H1 (cell line): Measurements from ENCODE around the gene VPS37C. TPM values are rescaled to one million over a fixed set of nuclear protein-coding genes. Genes with fewer than 3 reads are reported as not detected.

ENCODE experiments used
- CTCF ChIA-PET: fragments of 300-600 bp; sonication (Branson Sonifier 250); formaldehyde crosslinking; loops from one replicate; lab custom pipeline; 2021; ENCODE audit not compliant: partially characterized antibody; lab: Charles Lee
- POLR2A ChIA-PET: fragments of 300-600 bp; sonication (Branson Sonifier 250); formaldehyde crosslinking; loops from one replicate; lab custom pipeline; 2021; ENCODE audit warnings: inconsistent platforms; ENCODE audit not compliant: partially characterized antibody; lab: Charles Lee
- DNase-seq, 2 experiments: peaks; one replicate each; pipeline versions ENCODE4 v3.0.0 to v3.0.0-alpha.2; 2010 to 2022; ENCODE audit warnings: low spot score in 2 of 2, low read depth in 1 of 2, mixed read lengths in 1 of 2
- FAIRE-seq: peaks from 2 replicates; lab custom pipeline; 2011; peaks lifted over from hg19 to GRCh38; lab: Jason Lieb, UNC
- H2AFZ ChIP-seq: 2 replicates; pipeline ENCODE4 v1.8.1; 2012; ENCODE audit warnings: low read length, inconsistent platforms
- H2AK5ac ChIP-seq: 2 replicates; pipeline ENCODE4 v1.6.1; 2013; ENCODE audit warnings: low read depth, low read length
- H2BK120ac ChIP-seq: replicated peaks from 2 replicates; pipeline ENCODE3; 2013; ENCODE audit warnings: low read depth, low read length, inconsistent platforms
- H2BK12ac ChIP-seq: 2 replicates; pipeline ENCODE4 v1.6.1; 2013; ENCODE audit warnings: low read depth, low read length
- H2BK15ac ChIP-seq: 2 replicates; pipeline ENCODE4 v1.6.1; 2013; ENCODE audit warnings: low read length
- H2BK20ac ChIP-seq: 2 replicates; pipeline ENCODE4 v1.6.1; 2013; ENCODE audit warnings: low read length
- H2BK5ac ChIP-seq: 2 replicates; pipeline ENCODE4 v1.6.1; 2013; ENCODE audit warnings: low read depth, low read length
- H3K14ac ChIP-seq: 2 replicates; pipeline ENCODE4 v1.6.1; 2013; ENCODE audit warnings: inconsistent platforms; ENCODE audit not compliant: insufficient read length
- H3K18ac ChIP-seq: 2 replicates; pipeline ENCODE4 v1.6.1; 2013; ENCODE audit warnings: low read length; ENCODE audit errors: extremely low read depth
- H3K23ac ChIP-seq: 2 replicates; pipeline ENCODE4 v1.6.1; 2013; ENCODE audit warnings: inconsistent platforms; ENCODE audit not compliant: insufficient read length
- H3K23me2 ChIP-seq: 2 replicates; pipeline ENCODE4 v1.6.1; 2013; ENCODE audit warnings: low read depth, low read length
- H3K27ac ChIP-seq: 2 replicates; pipeline ENCODE4 v1.6.1; 2011; ENCODE audit warnings: low read depth, low read length, inconsistent platforms
- H3K27me3 ChIP-seq, 4 experiments: replicated peaks in 1 of 4; 1 replicate in 1 of 4; 2 replicates in 3 of 4; pipeline versions ENCODE4 v1.6.1 to v1.8.1; 2011 to 2013; ENCODE audit warnings: low read length in 3 of 4, mild to moderate bottlenecking in 3 of 4, inconsistent platforms in 2 of 4, mixed read lengths in 2 of 4, moderate library complexity in 1 of 4; ENCODE audit not compliant: control insufficient read depth in 3 of 4, insufficient read depth in 3 of 4; ENCODE audit errors: extremely low read depth in 1 of 4
- H3K36me3 ChIP-seq, 4 experiments: 2 replicates each; pipeline versions ENCODE4 v1.6.1 to v1.8.1; 2011 to 2013; ENCODE audit warnings: mild to moderate bottlenecking in 4 of 4, low read length in 3 of 4, moderate library complexity in 2 of 4, control low read depth in 1 of 4, inconsistent platforms in 1 of 4; ENCODE audit not compliant: insufficient read depth in 4 of 4, control insufficient read depth in 2 of 4
- H3K4ac ChIP-seq: replicated peaks from 2 replicates; pipeline ENCODE3; 2013; ENCODE audit warnings: low read length, low read depth, mixed read lengths, inconsistent platforms; ENCODE audit not compliant: insufficient read length
- H3K4me1 ChIP-seq, 4 experiments: replicated peaks in 1 of 4; 1 replicate in 1 of 4; 2 replicates in 3 of 4; pipeline versions ENCODE4 v1.6.1 to v1.8.1; 2011 to 2013; ENCODE audit warnings: low read length in 3 of 4, inconsistent platforms in 2 of 4, mixed read lengths in 1 of 4; ENCODE audit not compliant: insufficient read depth in 4 of 4, control insufficient read depth in 3 of 4
- H3K4me2 ChIP-seq, 2 experiments: 2 replicates each; pipeline versions ENCODE4 v1.6.1 to v1.8.1; 2011 to 2013; ENCODE audit warnings: low read depth in 2 of 2, low read length in 2 of 2, control low read depth in 1 of 2, inconsistent platforms in 1 of 2, mild to moderate bottlenecking in 1 of 2; ENCODE audit not compliant: insufficient read depth in 1 of 2
- H3K4me3 ChIP-seq, 4 experiments: fragments of 200-600, 300-600 bp in 1 of 4; sonication (generic), shearing (Covaris generic), sonication (Bioruptor Twin) in 1 of 4; 2 replicates each; pipeline versions ENCODE4 v1.5.1 to v1.8.1; 2011 to 2016; ENCODE audit warnings: low read length in 4 of 4, low read depth in 3 of 4, control low read depth in 2 of 4, inconsistent platforms in 2 of 4, mild to moderate bottlenecking in 2 of 4, mixed read lengths in 1 of 4, moderate library complexity in 1 of 4; ENCODE audit not compliant: insufficient read depth in 2 of 4; ENCODE audit errors: extremely low read depth in 1 of 4
- H3K56ac ChIP-seq: replicated peaks from 2 replicates; pipeline ENCODE3; 2013; ENCODE audit warnings: low read depth, mild to moderate bottlenecking, mixed read lengths, low read length, inconsistent platforms; ENCODE audit not compliant: insufficient read length
- H3K79me1 ChIP-seq: 2 replicates; pipeline ENCODE4 v1.6.1; 2013; ENCODE audit warnings: low read depth, low read length, control low read depth
- H3K79me2 ChIP-seq, 2 experiments: 2 replicates each; pipeline versions ENCODE4 v1.6.1 to v1.8.1; 2012 to 2013; ENCODE audit warnings: low read length in 2 of 2, mild to moderate bottlenecking in 2 of 2, inconsistent platforms in 1 of 2; ENCODE audit not compliant: insufficient read depth in 2 of 2, control insufficient read depth in 1 of 2
- H3K9ac ChIP-seq, 4 experiments: replicated peaks in 1 of 4; 1 replicate in 1 of 4; 2 replicates in 3 of 4; pipeline versions ENCODE4 v1.6.1 to v1.8.1; 2011 to 2013; ENCODE audit warnings: low read depth in 3 of 4, low read length in 3 of 4, control low read depth in 2 of 4, mild to moderate bottlenecking in 2 of 4, moderate library complexity in 2 of 4, inconsistent platforms in 1 of 4; ENCODE audit errors: extremely low read depth in 1 of 4
- H3K9me3 ChIP-seq, 2 experiments: 2 replicates each; pipeline versions ENCODE4 v1.6.1 to v1.8.1; 2012 to 2013; ENCODE audit warnings: mild to moderate bottlenecking in 2 of 2, moderate library complexity in 2 of 2, control low read depth in 1 of 2, inconsistent platforms in 1 of 2, low read depth in 1 of 2, low read length in 1 of 2, mixed read lengths in 1 of 2; ENCODE audit not compliant: insufficient read depth in 2 of 2
- H4K20me1 ChIP-seq, 2 experiments: replicated peaks in 1 of 2; 2 replicates each; pipeline versions ENCODE3 to v1.8.1; 2011 to 2013; ENCODE audit warnings: inconsistent platforms in 2 of 2, low read length in 2 of 2, mild to moderate bottlenecking in 1 of 2; ENCODE audit not compliant: insufficient read depth in 2 of 2, control insufficient read depth in 1 of 2
- H4K5ac ChIP-seq: 2 replicates; pipeline ENCODE4 v1.6.1; 2013; ENCODE audit warnings: low read length, low read depth, mixed read lengths, inconsistent platforms; ENCODE audit not compliant: insufficient read length
- H4K8ac ChIP-seq: 2 replicates; pipeline ENCODE4 v1.8.0; 2013; ENCODE audit warnings: mild to moderate bottlenecking, moderate library complexity, low read length, inconsistent platforms; ENCODE audit not compliant: insufficient read depth; ENCODE audit errors: extremely low read depth
- H4K91ac ChIP-seq: replicated peaks from 2 replicates; pipeline ENCODE3; 2013; ENCODE audit warnings: low read length, mixed read lengths, inconsistent platforms; ENCODE audit not compliant: insufficient read length
- ASH2L ChIP-seq: fragments of 200-600, 300-600 bp; sonication (generic); IDR thresholded peaks from one replicate; pipeline ENCODE4 v1.7.1; 2017; ENCODE audit warnings: low read length
- CHD1 ChIP-seq: IDR thresholded peaks from 2 replicates; pipeline ENCODE4 v1.6.1; 2012; ENCODE audit warnings: low read depth, low read length, improper control_type of control experiment
- CHD2 ChIP-seq: IDR thresholded peaks from 2 replicates; pipeline ENCODE4 v1.6.1; 2012; ENCODE audit warnings: low read length, improper control_type of control experiment
- GTF2F1 ChIP-seq: IDR thresholded peaks from 2 replicates; pipeline ENCODE4 v1.6.1; 2012; ENCODE audit warnings: low read depth, low read length, improper control_type of control experiment, borderline replicate concordance
- JUN ChIP-seq: IDR thresholded peaks from 2 replicates; pipeline ENCODE4 v1.6.1; 2011; ENCODE audit warnings: low read depth, mild to moderate bottlenecking, improper control_type of control experiment, low read length
- JUND ChIP-seq: IDR thresholded peaks from 2 replicates; pipeline ENCODE4 v1.6.1; 2011; ENCODE audit warnings: mild to moderate bottlenecking, improper control_type of control experiment, low read length
- KDM5A ChIP-seq: fragments of 200-600 bp; IDR thresholded peaks from 2 replicates; pipeline ENCODE4 v1.7.1; 2012; ENCODE audit warnings: mild to moderate bottlenecking, low read length, inconsistent platforms, mixed read lengths
- NRF1 ChIP-seq: IDR thresholded peaks from 2 replicates; pipeline ENCODE4 v1.6.1; 2011; ENCODE audit warnings: mild to moderate bottlenecking, low read depth, low read length, improper control_type of control experiment
- RXRA ChIP-seq: IDR thresholded peaks from 2 replicates; pipeline ENCODE4 v1.6.1; 2011; ENCODE audit warnings: low read depth, mild to moderate bottlenecking, low read length, moderate library complexity; ENCODE audit not compliant: insufficient read depth
- SIRT6 ChIP-seq: IDR thresholded peaks from one replicate; pipeline ENCODE4 v1.7.1; 2012; ENCODE audit warnings: low read length, inconsistent platforms
- SUZ12 ChIP-seq: fragments of 200-600 bp; sonication (generic); IDR thresholded peaks from 2 replicates; pipeline ENCODE4 v1.6.1; 2012; ENCODE audit warnings: mild to moderate bottlenecking, inconsistent platforms, low read length, moderate library complexity, mixed read lengths
- TAF1 ChIP-seq: IDR thresholded peaks from 2 replicates; pipeline ENCODE4 v1.6.1; 2011; ENCODE audit warnings: mild to moderate bottlenecking, low read depth, low read length
- WGBS, 2 experiments: shearing (Covaris generic) in 1 of 2; methylation state at CpG; one replicate each; pipeline versions ENCODE4 v1.1.6 to v1.1.7; 2013 to 2015; ENCODE audit warnings: low lambda C conversion rate in 2 of 2, mixed read lengths in 2 of 2, inconsistent platforms in 1 of 2, low coverage in 1 of 2, missing lambda C conversion rate in 1 of 2; ENCODE audit not compliant: insufficient replicate concordance in 2 of 2, insufficient coverage in 1 of 2, insufficient read length in 1 of 2; ENCODE audit errors: extremely low coverage in 1 of 2, missing lambda C conversion rate in 1 of 2; 5-methylcytosine and 5-hydroxymethylcytosine counted together
- polyA plus RNA-seq, 7 experiments: library from polyadenylated mRNA; depleted of rRNA in 3 of 7; stranded (reverse) in 5 of 7; unstranded in 2 of 7; fragments of >200 nt in 5 of 7; fragments of 200-250 nt in 2 of 7; gene quantifications; 1 replicate in 5 of 7; 2 replicates in 1 of 7; 4 replicates in 1 of 7; pipeline versions ENCODE4 v1.2.1 to v1.2.3, GENCODE V29; 2011 to 2013; ENCODE audit warnings: missing spikeins in 2 of 7, mixed read lengths in 2 of 7
- total RNA-seq: library from RNA; stranded (reverse); fragmentation: NEBNext Ultra II Directional; extraction: Animal tissue kit (Norgen Biotek cat#: 25700); gene quantifications from 2 replicates; pipeline ENCODE4 v1.2.1, GENCODE V29; 2021
- TF ChIP-seq, protein P1 (sequence below): IDR thresholded peaks from 2 replicates; pipeline ENCODE4 v1.6.1; 2012; ENCODE audit warnings: inconsistent platforms

VPS37C gene
- total and polyA plus RNA-seq, 2 of the 8 experiments (the other 6 are each of a cell fraction or from before 2014, with no cell fraction given) = 12.9 to 21.0 TPM

DNA sequence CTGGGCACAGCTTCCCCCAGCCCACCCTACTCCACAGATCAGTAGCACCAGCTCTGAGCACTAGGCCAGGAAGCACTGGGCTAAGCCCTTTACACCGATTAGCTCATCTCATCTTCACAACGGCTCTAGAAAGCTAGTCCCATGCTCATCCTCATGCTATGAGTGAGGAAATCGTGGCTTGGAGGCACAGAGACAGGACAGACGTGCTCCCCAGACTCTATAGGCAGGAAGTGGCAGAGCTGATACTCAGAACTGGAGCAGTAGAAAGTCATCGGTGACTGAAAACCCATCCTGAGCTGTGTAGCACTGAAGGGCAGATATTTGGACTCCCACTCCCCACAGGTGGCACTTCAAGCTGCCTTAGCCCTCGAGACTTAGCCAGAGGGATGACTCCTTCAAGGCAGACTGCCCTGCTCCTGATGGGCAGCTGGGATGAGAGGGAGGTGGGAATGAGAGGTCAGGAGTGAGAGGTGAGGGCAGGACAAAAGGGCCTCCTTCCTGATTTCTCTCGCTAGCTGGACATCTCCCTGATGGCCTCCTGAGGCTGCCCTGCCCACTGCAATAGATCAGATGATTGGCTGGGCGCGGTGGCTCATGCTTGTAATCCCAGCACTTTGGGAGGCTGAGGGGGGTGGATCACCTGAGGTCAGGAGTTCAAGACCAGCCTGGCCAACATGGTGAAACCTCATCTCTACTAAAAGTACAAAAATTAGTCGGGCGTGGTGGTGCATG, 49.3 kb downstream of the VPS37C start:
- Histone ChIP-seq H3K14ac (no peak overlapping the region), H3K4me2 (no peak overlapping the region), H3K4ac (no peak overlapping the region), H3K56ac (no peak overlapping the region), H3K79me2 (no peaks in the 10 kb centered on the region), H3K23ac (no peak overlapping the region), H3K79me1 (no peaks in the 10 kb centered on the region), H3K36me3 (no peaks in the 10 kb centered on the region), H3K18ac (no peak overlapping the region; the same call in 1 of the 2 replicates), H3K27me3 (no peaks in the 10 kb centered on the region; a peak in 1 of 7 replicates), H2AFZ (no peak overlapping the region), H3K9ac (no peak overlapping the region), H3K27ac (no peak overlapping the region), H2BK5ac (no peak overlapping the region), H2BK20ac (no peak overlapping the region), H3K23me2 (peaks cover 7% of the 10 kb centered on the region; the same call in 1 of the 2 replicates), H3K4me3 (no peak overlapping the region), H4K91ac (no peak overlapping the region), H3K9me3 (no peaks in the 10 kb centered on the region), H4K5ac (no peak overlapping the region), H2BK15ac (no peak overlapping the region), H2AK5ac (no peak overlapping the region), H2BK12ac (no peak overlapping the region), H4K8ac (no peak overlapping the region), H4K20me1 (peaks cover 0 to 3% of the 10 kb centered on the region in 2 experiments), H2BK120ac (no peak overlapping the region), H3K4me1 (no peaks in the 10 kb centered on the region)
- TF ChIP-seq JUN = no peak
- no peak for TF ChIP-seq CHD2
- TF ChIP-seq CHD1 = no peak
- no peak for TF ChIP-seq TAF1
- no peak for TF ChIP-seq SIRT6
- no peak for TF ChIP-seq JUND
- no peak for TF ChIP-seq NRF1
- TF ChIP-seq KDM5A = no peak
- TF ChIP-seq RXRA = no peak
- TF ChIP-seq SUZ12 = no peak
- TF ChIP-seq GTF2F1 = no peak
- no peak for TF ChIP-seq ASH2L
- TF ChIP-seq, protein P1, sequence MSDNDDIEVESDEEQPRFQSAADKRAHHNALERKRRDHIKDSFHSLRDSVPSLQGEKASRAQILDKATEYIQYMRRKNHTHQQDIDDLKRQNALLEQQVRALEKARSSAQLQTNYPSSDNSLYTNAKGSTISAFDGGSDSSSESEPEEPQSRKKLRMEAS = no peak
- 85% methylated on average over 11 of the region's 11 CpGs; no CpG with 5 or more reads in 1 of the 2 experiments for WGBS, 2 experiments
- ChIA-PET CTCF (interaction anchor here (0.6 to 2.5 kb wide), 8 partner anchors 17 to 162 kb away, joined by 3 to 8 read pairs (median 4); no protein-coding TSS in a partner anchor), POLR2A (interaction anchor here (1.1 kb wide), 1 partner anchor 16 kb away, joined by 3 read pairs; no protein-coding TSS in a partner anchor)
- DNase-seq = no peak
- no peak for FAIRE-seq
